NOMO-1 treated with DMSO at 0.1 percent for 48 hours (cell line): ENCODE data around the gene OR51F1.
"Not testable (repeated sequence)": the region's sequence is repeated elsewhere in the genome, so short reads cannot be mapped to it uniquely, and the experiment has no call there.

Experiments used
- DNase-seq: peaks from one replicate; lab custom pipeline; 2025; ENCODE audit not compliant: unreplicated experiment; lab: John Stamatoyannopoulos, UW

OR51F1 gene, protein sequence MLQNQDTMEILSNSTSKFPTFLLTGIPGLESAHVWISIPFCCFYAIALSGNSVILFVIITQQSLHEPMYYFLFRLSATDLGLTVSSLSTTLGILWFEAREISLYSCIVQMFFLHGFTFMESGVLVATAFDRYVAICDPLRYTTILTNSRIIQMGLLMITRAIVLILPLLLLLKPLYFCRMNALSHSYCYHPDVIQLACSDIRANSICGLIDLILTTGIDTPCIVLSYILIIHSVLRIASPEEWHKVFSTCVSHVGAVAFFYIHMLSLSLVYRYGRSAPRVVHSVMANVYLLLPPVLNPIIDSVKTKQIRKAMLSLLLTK

GRCh38 chr11:4769838-4770237, at the start of gene OR51F1:
OR51F1 (minus strand) TSS chr11:4769938; CDS start chr11:4769938, 0 bp downstream.
- DNase-seq, result no peak

GRCh38 chr11:4809246-4809645, 39.5 kb upstream of the OR51F1 start:
- no peak for DNase-seq

- DNase-seq, result no peak
Measured at GRCh38 chr11:4808476-4808875, 38.7 kb upstream of the OR51F1 start.

GRCh38 chr11:4804280-4804679, 34.5 kb upstream of the OR51F1 start, which contains the start of gene OR52R1:
OR52R1 (minus strand) TSS chr11:4804380; CDS start chr11:4804380, 0 bp downstream.
- DNase-seq, result no peak

DNA sequence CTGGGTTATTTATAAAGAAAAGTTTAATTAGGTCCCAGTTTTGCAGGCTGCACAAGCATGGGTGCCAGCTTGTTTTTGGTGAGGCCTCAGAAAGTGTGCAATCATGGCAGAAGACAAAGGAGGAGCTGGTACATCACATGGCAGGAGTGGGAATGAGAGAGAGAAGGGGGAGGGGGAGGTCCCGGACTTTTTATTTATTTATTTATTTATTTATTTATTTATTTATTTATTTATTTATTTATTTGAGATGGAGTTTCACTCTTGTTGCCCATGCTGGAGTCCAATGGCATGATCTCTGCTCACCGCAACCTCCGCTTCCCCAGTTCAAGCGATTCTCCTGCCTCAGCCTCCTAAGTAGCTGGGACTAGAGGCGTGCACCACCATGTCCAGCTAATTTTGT, 31.6 kb upstream of the OR51F1 start:
- DNase-seq, result not testable (repeated sequence)

DNA sequence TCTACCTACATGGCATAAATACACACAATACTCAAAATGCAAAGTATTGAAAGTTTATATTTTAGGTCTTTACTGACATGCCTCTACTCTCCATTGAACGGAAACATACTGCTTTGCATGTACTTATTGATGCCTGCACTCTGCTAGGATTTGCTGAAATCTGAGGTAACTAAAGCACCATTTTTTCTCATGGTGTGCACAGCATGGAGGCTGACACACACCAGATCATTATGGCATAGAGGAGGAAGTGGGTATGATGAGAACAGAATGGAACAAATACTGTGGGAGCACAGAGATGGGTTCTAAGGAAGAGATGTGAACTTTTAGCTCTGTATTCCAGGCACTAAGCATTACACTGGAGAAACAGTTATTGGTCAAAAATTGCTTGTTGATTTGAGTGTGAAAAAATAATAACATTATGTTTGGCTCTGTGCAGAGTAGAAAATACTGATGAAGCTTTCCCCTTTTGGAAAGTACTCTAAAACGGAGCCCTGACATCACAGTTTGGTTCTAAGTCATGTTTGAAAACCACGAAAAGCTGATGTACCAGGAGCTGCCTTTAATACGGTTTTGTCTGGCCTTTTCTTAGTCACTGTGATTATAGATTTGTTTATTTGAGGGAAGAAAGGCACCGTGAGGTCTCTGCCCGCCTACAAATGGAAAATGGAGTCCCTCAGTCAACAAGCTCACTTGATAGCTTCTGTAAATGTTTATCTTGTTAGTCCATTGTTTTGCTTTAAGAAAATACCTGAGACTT, 28.9 kb upstream of the OR51F1 start:
- DNase-seq, result no peak

DNA sequence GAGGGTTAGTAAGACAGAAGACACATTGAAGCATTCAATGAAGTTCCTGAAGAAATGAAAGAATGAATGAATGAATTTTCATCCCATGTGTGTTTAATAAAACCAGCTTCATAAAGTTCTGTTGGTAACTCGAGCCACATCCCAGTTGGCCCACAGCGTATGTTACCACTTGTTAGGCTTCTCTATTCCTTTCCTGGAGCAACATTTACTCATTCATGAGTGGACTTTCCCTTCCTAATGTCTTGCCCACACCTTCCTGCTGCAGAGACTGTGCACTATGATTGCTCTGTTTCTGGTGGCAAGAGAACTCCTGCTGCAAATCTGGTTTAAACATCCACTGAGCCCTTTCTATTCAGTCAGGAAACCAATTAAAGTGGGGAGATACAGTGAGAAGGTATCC, 27.5 kb upstream of the OR51F1 start:
- DNase-seq, result no peak

DNA sequence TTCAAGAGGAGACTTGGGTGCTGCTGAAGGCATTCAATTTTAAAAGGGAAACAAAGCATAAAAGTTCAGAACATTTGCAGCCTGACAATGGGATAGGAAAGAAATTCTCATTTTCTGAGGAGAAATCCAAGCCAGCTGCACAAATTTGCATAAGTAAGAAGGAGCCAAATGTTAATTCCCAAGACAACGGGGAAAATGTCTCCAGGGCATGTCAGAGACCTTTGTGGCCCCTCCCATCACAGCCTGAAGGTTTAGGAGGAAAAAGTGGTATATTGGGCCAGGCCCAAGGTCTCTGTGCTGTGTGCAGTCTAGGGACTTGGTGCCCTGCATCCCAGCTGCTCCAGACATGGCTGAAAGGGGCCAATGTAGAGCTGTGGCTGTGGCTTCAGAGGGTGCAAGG, 12.7 kb upstream of the OR51F1 start:
- DNase-seq, result no peak

- DNase-seq, result no peak
Measured at GRCh38 chr11:4768094-4768493, 1.6 kb downstream of the OR51F1 start.

GRCh38 chr11:4766420-4767043, 3.2 kb downstream of the OR51F1 start:
- DNase-seq, result no peak

DNA sequence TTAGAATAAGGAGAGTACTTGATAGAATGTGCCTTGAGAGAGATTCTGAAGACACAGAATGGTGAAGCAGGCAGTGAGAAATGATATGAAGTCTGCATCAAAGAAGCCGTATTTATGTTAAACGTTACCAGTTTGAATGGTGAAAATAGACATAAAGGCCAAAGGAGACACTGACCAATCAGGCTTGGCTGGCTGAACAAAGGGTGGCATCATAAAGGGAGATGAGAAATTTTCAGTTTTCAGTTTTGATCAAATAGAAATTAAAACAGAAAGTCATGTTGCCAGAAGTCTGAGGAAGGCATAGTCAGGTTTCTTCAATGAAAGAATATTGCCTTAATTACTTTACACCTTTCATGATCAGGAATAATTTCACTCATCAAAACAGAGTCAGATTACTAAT, 6.6 kb downstream of the OR51F1 start:
- no peak for DNase-seq

DNA sequence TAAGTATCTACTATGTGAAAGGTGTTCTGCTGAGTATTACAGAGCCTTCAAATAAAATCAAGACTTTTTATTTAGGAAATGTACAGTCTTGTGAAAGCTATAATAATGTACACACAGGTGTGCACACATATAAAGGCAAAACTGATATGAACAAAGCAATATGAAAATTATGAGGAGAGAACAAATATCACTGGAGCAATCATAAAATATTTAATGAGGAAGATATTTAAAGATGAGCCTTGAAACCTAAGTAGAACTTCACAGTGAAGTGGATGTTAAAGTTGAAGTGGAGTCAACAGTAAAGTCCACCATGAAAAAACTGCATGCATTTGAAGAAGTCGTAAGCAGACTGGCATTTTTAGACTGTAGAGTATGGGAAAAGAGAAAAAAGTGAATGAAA, 18.5 kb downstream of the OR51F1 start:
- DNase-seq, result no peak

- no peak for DNase-seq
Measured at GRCh38 chr11:4748438-4748837, 21.3 kb downstream of the OR51F1 start.

- no peak for DNase-seq
Measured at GRCh38 chr11:4740735-4741134, 29.0 kb downstream of the OR51F1 start.

GRCh38 chr11:4727171-4727570, 42.6 kb downstream of the OR51F1 start:
- DNase-seq, result no peak

GRCh38 chr11:4722616-4723534, 46.9 kb downstream of the OR51F1 start:
- not testable (repeated sequence) for DNase-seq
